Muscle of arm (tissue), 14 donors: ENCODE measurements around the gene NHS. TPM values are rescaled to one million over a fixed set of nuclear protein-coding genes. Genes with fewer than 3 reads are reported as not detected.

ENCODE experiments used
- DNase-seq: peaks from one replicate; pipeline ENCODE4 v3.0.0-alpha.2; 2013
- long read RNA-seq, 11 donors: transcript quantifications; one replicate each; lab custom pipeline, GENCODE V29; 2026
- polyA plus RNA-seq, 12 donors: library from polyadenylated mRNA; unstranded; fragments of 120-200 nt; gene quantifications; one replicate each; pipeline ENCODE4 v1.2.1, GENCODE V29; 2013; ENCODE audit not compliant: insufficient read length in 12 of 12

The NHS gene
- polyA plus RNA-seq = 1 to 10 TPM in 11 of 12 donors, not detected in 1; 1.3 to 8.5 (median 2.1) TPM
- long read RNA-seq, donor 1 = 0 reads
- long read RNA-seq, donor 2 = 0 reads
- long read RNA-seq, donor 3 = 0 reads
- long read RNA-seq, donor 4 = 0 reads
- long read RNA-seq, donor 5 = 0 reads
- long read RNA-seq, donor 6 = 0 reads
- long read RNA-seq, donor 7 = 0 reads
- long read RNA-seq, donor 8 = 0 reads
- long read RNA-seq, donor 9 = 0 reads
- long read RNA-seq, donor 10 = 0 reads
- long read RNA-seq, donor 11 = 0 reads

GRCh38 chrX:17374619-17375366, at the start of gene NHS:
NHS (plus strand) TSS chrX:17375200; CDS start chrX:17375758, 558 bp downstream.
- DNase-seq = peak; percentile 62

- no peak for DNase-seq
Observed at GRCh38 chrX:17328837-17329236, 46.2 kb upstream of the NHS start.

GRCh38 chrX:17336377-17336776, 38.6 kb upstream of the NHS start:
- DNase-seq = no peak

- DNase-seq = no peak
Observed at GRCh38 chrX:17355976-17356375, 19.0 kb upstream of the NHS start.

GRCh38 chrX:17359500-17359899, 15.5 kb upstream of the NHS start:
- no peak for DNase-seq

- no peak for DNase-seq
Observed at GRCh38 chrX:17361620-17362019, 13.4 kb upstream of the NHS start.

GRCh38 chrX:17368002-17368401, 7.0 kb upstream of the NHS start:
- DNase-seq = peak; percentile 5

GRCh38 chrX:17369309-17369708, 5.7 kb upstream of the NHS start:
- DNase-seq = no peak

GRCh38 chrX:17370191-17370590, 4.8 kb upstream of the NHS start:
- no peak for DNase-seq

GRCh38 chrX:17372052-17372451, 2.9 kb upstream of the NHS start:
- no peak for DNase-seq

- no peak for DNase-seq
Observed at GRCh38 chrX:17373337-17373736, 1.7 kb upstream of the NHS start.

GRCh38 chrX:17375367-17375636, 302 bp downstream of the NHS start:
- DNase-seq = no peak

- DNase-seq = no peak
Observed at GRCh38 chrX:17375637-17376430, 834 bp downstream of the NHS start.

GRCh38 chrX:17376431-17377077, 1.6 kb downstream of the NHS start:
- no peak for DNase-seq

- no peak for DNase-seq
Observed at GRCh38 chrX:17377091-17377717, 2.2 kb downstream of the NHS start.

- no peak for DNase-seq
Observed at GRCh38 chrX:17377795-17378194, 2.8 kb downstream of the NHS start.

GRCh38 chrX:17380221-17380620, 5.2 kb downstream of the NHS start:
- DNase-seq = no peak

GRCh38 chrX:17390419-17390850, 15.4 kb downstream of the NHS start:
- DNase-seq = no peak

- DNase-seq = no peak
Observed at GRCh38 chrX:17395154-17395553, 20.2 kb downstream of the NHS start.

- DNase-seq = no peak
Observed at GRCh38 chrX:17397074-17397473, 22.1 kb downstream of the NHS start.

- no peak for DNase-seq
Observed at GRCh38 chrX:17403189-17403691, 28.2 kb downstream of the NHS start.

- DNase-seq = no peak
Observed at GRCh38 chrX:17403972-17404371, 29.0 kb downstream of the NHS start.
